GM12872 (cell line): ENCODE data around the gene PPP1R1B.

Experiments
- CTCF ChIP-seq: IDR thresholded peaks from 3 replicates; pipeline ENCODE4 v1.5.1; 2011; ENCODE audit warnings: low read depth, mild to moderate bottlenecking, low read length, moderate library complexity; ENCODE audit not compliant: insufficient read depth

The PPP1R1B gene

GRCh38 chr17:39639043-39639442, 12.3 kb downstream of the PPP1R1B start:
- no peak for TF ChIP-seq CTCF

- no peak for TF ChIP-seq CTCF
Measured at GRCh38 chr17:39639566-39640458, 13.1 kb downstream of the PPP1R1B start.

GRCh38 chr17:39640591-39641031, 13.9 kb downstream of the PPP1R1B start:
- no peak for TF ChIP-seq CTCF

GRCh38 chr17:39641097-39641496, 14.3 kb downstream of the PPP1R1B start:
- no peak for TF ChIP-seq CTCF

- TF ChIP-seq CTCF = no peak
Measured at GRCh38 chr17:39641883-39642282, 15.1 kb downstream of the PPP1R1B start.

- TF ChIP-seq CTCF = no peak
Measured at GRCh38 chr17:39642291-39643074, 15.7 kb downstream of the PPP1R1B start.

GRCh38 chr17:39643271-39643670, 16.5 kb downstream of the PPP1R1B start:
- no peak for TF ChIP-seq CTCF
